Stimulated activated CD8-positive, alpha-beta memory T cell treated with anti-CD3 and anti-CD28 coated beads, Interleukin-12 subunit alpha, Interleukin-12 subunit beta, amount 100 ng/mL, for 4 hours (primary cell): ENCODE data around the gene DYRK4.

Source experiments
- DNase-seq: peaks from one replicate; pipeline ENCODE4 v3.0.0-alpha.2; 2020; ENCODE audit warnings: low read depth

Gene DYRK4

DNA sequence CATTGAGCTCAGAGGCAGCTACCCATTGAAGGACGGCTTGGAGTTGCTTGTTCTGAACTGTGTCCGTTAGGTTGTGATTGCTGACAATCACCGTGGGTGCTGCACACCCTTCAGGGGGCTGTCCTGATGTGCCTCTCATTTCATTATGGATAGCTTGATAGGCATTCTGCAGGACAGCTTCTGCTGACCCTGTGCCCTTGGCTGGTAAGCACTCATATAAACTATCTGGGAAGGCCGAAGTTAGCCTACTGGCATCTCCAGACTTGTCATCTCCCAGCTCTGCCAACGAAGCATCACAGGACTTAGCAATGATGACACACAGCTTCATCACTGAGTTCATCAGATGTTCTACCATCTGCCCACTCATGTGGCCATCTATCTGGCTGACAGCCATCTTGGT, 64.5 kb downstream of the DYRK4 start:
- DNase-seq = no peak

DNA sequence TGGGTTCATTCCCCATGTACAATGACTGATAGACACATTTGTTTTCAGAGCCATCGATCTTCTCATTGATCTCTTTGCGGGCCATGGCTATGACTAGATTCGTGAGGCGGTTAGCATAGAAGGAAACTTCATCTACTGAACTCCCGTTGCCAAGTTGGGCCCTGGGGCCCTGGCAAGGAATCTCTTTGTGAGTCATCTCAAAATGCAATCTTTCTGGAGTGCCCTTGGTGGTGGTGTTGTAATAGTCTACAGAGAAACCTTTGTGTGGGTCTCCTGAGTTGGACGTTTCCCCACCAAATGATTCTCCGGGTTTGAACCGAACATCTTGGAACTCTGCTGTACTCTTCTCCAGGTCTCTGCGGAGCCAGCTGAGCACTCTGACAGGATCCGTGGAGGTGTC, 66.4 kb downstream of the DYRK4 start:
- no peak for DNase-seq

DNA sequence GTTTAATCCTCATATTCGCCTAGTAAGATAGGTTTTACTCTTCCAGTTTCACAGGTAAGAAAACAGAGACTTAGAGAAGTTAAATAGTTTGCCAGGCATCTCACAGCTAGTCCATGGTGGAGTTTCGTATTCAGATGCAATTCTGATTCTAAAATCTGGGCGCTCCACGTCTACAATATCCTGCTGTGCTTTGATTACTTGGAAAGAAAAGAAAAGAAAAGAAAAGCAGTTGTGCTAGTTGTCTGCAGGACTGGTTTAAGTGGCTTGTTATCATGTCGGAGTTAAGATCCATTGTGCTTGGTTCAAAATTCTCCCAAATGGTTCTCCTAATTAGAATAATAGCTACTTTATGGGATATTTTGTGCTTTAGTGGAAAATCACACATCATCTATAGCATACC, 68.3 kb downstream of the DYRK4 start:
- no peak for DNase-seq

DNA sequence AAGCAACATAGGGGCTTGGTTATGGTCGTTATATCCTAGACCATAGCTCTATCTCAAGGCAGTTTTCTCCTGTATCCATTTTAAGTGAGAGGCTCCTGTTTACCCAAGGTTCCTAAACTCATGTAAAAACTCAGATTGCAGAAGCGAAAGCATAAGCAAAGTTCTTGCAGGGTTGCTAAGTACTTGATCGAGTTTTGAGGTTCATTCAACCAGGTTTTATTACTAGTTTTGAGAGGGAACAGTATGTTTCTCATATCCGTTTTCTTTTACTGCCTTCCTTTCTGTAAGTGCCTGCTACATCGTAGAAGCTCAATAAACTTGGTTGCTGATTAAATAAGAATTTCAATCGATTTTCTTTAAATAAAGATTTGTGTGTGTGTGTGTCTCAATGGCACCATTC, 81.7 kb downstream of the DYRK4 start:
- DNase-seq = no peak

DNA sequence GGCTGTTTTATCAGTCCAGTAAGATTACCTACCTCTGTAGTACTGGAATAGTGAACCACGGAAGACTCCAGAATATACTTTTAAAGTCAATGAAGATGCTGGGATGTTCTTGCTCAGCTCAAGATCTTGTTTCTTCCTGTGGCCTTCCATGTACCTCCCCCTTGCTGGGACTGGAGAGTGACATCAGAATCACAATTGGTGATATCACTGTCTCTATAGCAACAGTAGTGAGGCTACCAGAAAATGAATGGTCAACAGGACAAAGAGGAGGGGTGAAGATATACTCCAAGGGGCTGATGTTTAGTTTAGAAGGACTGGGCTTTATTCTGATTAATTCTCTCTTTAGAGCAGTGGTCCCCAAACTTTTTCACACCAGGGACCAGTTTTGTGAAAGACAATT, 83.0 kb downstream of the DYRK4 start:
- DNase-seq = no peak

DNA sequence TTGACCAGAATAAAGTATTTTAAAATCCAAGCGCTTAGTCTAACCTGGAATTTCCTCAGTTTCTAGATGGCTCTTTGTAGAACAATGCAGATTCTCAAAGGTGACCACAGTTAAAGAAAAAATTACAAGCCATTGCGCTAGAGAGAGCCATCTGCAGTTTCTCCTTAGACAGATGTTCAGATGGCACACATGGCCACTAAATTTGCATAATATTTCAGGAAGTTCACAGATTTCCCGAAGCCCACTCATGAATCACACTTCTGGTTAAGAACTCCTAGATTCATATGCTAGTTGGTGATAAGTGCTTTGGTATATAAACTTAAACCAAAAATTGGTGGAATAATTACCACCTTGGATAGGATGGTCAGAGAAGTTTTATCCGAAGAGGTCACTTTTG, 86.1 kb downstream of the DYRK4 start:
- DNase-seq = no peak

DNA sequence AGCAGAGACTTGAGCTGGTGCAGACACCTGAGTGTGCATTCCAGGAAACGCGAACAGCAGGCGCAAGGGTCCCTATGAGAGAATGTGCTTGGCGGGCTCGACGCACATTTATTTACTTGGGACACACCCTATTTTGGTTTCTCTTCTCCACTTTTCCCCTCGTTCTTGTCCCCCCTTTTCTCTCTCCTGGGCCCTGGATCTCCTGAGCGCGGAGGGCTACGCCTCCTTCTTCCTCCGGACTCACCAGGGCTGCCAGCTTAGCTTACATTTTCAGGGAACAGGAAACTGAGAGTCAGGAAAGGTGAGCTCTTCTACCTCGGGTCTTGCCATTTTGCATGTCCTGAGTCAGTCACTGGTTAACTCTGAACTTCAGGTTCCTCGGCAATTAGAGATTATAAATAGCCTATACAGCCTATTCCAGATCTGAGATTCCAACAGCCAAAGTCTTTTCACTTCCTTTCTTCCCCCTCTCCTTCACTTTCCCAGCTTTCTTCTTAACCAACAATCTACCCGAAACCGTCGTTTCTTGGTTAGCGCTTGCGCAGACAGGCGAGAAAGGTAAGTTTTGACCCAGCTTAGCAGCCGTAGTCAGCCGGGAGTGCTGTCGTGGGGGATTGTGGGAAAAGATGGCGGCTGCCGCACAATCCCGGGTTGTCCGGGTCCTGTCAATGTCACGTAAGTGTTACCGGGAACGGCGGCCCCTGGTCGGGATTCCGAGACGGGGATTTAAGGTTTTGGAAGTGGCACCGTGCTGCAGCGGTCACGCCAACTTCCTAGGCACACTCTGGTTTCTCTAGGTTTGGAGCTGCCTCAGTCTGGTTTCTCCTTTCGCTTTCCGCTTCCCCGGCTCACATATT, 86.7 kb downstream of the DYRK4 start, which contains the start of the genes AKAP3 and NDUFA9:
Gene AKAP3 (minus strand): TSS at position 551 of the 857 bp plus-strand sequence. CDS start 10,855 bp downstream, outside the sequence.
Gene NDUFA9 (plus strand): TSS at position 614 of the 857 bp plus-strand sequence. CDS start 13 bp downstream, at position 627.
- peak; percentile 57 for DNase-seq

DNA sequence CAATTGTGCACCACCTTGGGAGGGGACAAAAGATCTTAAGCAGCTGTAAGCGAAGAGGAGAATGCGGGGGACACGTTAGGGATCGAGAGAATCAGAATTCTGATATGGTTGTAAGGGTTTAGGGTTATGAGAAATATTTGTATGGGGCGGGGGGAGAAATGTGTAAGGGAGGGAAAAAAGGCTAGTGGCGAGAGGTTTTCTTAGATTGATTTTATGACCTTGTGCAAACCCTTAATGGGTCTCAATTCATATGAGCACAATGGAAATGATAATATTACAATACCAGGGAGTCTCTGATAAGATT, 87.3 kb downstream of the DYRK4 start:
- no peak for DNase-seq

GRCh38 chr12:4653257-4653656, 91.2 kb downstream of the DYRK4 start:
- no peak for DNase-seq

DNA sequence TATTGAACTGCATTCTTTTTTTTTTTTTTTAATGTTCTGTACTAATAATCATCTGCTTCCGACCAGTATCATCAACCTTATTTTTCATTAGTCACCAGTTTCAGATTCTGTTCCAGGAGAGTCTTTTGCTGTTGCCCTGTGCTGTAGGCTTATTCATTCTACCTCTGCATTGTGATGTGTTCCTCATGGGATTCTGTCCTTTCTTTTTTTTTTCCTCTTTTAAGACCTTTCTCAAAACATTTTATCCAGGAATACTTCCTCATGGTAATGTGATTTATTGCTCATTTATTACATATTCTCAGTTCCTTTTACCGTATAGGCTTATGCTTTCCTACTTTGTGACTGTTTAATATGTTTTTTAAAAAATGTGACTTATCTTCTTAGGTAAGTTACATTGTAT, 91.7 kb downstream of the DYRK4 start:
- no peak for DNase-seq
